PC-9 (cell line): Measurements from ENCODE around the gene TEX51. TPM values are rescaled to one million over a fixed set of nuclear protein-coding genes. Genes with fewer than 3 reads are reported as not detected.

Source experiments
- BruUV-seq: library from RNA; stranded (reverse); fragments of 400-500 nt; replicated peaks from 2 replicates; lab custom pipeline; 2021; lab: Mats Ljungman, UMichigan
- CTCF ChIA-PET: fragments of 300-600 bp; sonication (Branson Sonifier 250); formaldehyde crosslinking; loops from one replicate; lab custom pipeline; 2022; ENCODE audit warnings: antibody characterized with exemption; lab: Charles Lee
- POLR2A ChIA-PET: fragments of 300-600 bp; sonication (Branson Sonifier 250); formaldehyde crosslinking; loops from one replicate; lab custom pipeline; 2022; ENCODE audit warnings: antibody characterized with exemption; ENCODE audit not compliant: unreplicated experiment; lab: Charles Lee
- DNase-seq, 2 experiments: peaks; one replicate each; pipeline versions ENCODE4 v3.0.0 to v3.0.0-alpha.2; 2015 to 2022; ENCODE audit warnings: mixed read lengths in 1 of 2
- H2AFZ ChIP-seq: fragments of 200-600 bp; sonication (generic); 2 replicates; pipeline ENCODE4 v1.8.1; 2017; ENCODE audit warnings: antibody characterized with exemption
- H3F3A ChIP-seq: fragments of 200-600 bp; sonication (generic); 2 replicates; pipeline ENCODE4 v1.8.1; 2017; ENCODE audit warnings: antibody characterized with exemption, mild to moderate bottlenecking, low read depth; ENCODE audit not compliant: insufficient read depth
- H3K27ac ChIP-seq: fragments of 200-600 bp; sonication (generic); 2 replicates; pipeline ENCODE4 v1.6.1; 2016; ENCODE audit warnings: mixed run types
- H3K27me3 ChIP-seq: fragments of 200-600 bp; sonication (generic); 2 replicates; pipeline ENCODE4 v1.6.1; 2016; ENCODE audit warnings: low read depth, mixed run types; ENCODE audit not compliant: insufficient read depth
- H3K36me3 ChIP-seq: fragments of 200-600 bp; sonication (generic); 2 replicates; pipeline ENCODE4 v1.6.1; 2016; ENCODE audit warnings: low read depth, mixed run types
- H3K4me1 ChIP-seq: fragments of 200-600 bp; sonication (generic); replicated peaks from 2 replicates; pipeline ENCODE4 v1.6.1; 2016; ENCODE audit warnings: mixed run types; ENCODE audit not compliant: insufficient read depth
- H3K4me2 ChIP-seq: fragments of 200-600 bp; sonication (generic); 2 replicates; pipeline ENCODE4 v1.6.1; 2017; ENCODE audit warnings: mixed run types
- H3K4me3 ChIP-seq: fragments of 200-600 bp; sonication (generic); 2 replicates; pipeline ENCODE4 v1.6.1; 2016; ENCODE audit warnings: mixed run types
- H3K79me2 ChIP-seq: fragments of 200-600 bp; sonication (generic); 2 replicates; pipeline ENCODE4 v1.6.1; 2017; ENCODE audit warnings: low read depth, mixed run types
- H3K9me2 ChIP-seq: fragments of 200-600 bp; sonication (generic); 2 replicates; pipeline ENCODE4 v1.8.1; 2017; ENCODE audit warnings: mild to moderate bottlenecking; ENCODE audit not compliant: insufficient read depth
- H3K9me3 ChIP-seq: fragments of 200-600 bp; sonication (generic); 2 replicates; pipeline ENCODE4 v1.8.1; 2016; ENCODE audit warnings: low read depth; ENCODE audit not compliant: insufficient read depth
- H4K20me1 ChIP-seq: fragments of 200-600 bp; sonication (generic); 2 replicates; pipeline ENCODE4 v1.8.1; 2017; ENCODE audit not compliant: insufficient read depth
- EZH2 ChIP-seq: fragments of 200-600 bp; sonication (generic); IDR thresholded peaks from 2 replicates; pipeline ENCODE4 v1.8.0; 2017; ENCODE audit warnings: antibody characterized with exemption, low read depth
- intact Hi-C: fragments of 100-400 bp; cut with micrococcal nuclease; formaldehyde crosslinking; loops from one replicate; pipeline ENCODE4 v1.10.0; 2022; ENCODE audit not compliant: unreplicated experiment
- total RNA-seq: library from RNA; stranded (reverse); gene quantifications from 2 replicates; pipeline ENCODE4 v1.2.3, GENCODE V29; 2021
- TF ChIP-seq, protein P1 (sequence below): fragments of 200-600 bp; sonication (generic); conservative IDR thresholded peaks from 2 replicates; pipeline ENCODE4 v1.6.1; 2017; ENCODE audit warnings: mixed run types, antibody characterized with exemption, mild to moderate bottlenecking, moderate library complexity

Gene TEX51
- total RNA-seq, 1 experiment from 2014 or later, result not detected

DNA sequence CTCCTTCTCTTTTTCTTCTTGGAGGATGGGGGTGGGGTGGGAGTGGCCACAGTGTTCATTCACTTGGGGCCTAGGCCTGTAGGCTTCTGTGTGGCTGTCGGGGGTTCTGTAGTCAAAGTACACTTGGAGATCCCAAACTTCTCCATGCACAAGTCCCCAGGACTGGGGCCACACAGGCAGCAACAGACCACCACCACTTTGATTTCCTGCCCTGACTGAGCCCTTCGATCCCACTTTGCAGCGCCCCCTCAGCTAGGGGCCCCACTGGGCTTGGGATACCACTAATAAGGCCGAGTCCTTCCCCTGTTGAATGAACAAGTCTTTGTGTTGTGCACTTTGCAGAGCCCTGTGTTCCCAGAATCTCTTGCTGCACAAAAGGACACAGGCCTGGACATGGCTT lies 5.5 kb upstream of the TEX51 start:
- ChIA-PET POLR2A (no interaction called here), CTCF (no interaction called here)
- TF ChIP-seq, protein P1, sequence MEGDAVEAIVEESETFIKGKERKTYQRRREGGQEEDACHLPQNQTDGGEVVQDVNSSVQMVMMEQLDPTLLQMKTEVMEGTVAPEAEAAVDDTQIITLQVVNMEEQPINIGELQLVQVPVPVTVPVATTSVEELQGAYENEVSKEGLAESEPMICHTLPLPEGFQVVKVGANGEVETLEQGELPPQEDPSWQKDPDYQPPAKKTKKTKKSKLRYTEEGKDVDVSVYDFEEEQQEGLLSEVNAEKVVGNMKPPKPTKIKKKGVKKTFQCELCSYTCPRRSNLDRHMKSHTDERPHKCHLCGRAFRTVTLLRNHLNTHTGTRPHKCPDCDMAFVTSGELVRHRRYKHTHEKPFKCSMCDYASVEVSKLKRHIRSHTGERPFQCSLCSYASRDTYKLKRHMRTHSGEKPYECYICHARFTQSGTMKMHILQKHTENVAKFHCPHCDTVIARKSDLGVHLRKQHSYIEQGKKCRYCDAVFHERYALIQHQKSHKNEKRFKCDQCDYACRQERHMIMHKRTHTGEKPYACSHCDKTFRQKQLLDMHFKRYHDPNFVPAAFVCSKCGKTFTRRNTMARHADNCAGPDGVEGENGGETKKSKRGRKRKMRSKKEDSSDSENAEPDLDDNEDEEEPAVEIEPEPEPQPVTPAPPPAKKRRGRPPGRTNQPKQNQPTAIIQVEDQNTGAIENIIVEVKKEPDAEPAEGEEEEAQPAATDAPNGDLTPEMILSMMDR, result no peak
- no peak for TF ChIP-seq EZH2
- no peaks in the 10 kb centered on the region for H3K4me1 ChIP-seq
- intact Hi-C loops, result no loop called here
- H3F3A ChIP-seq, result no peaks in the 10 kb centered on the region
- no peaks in the 10 kb centered on the region for H3K36me3 ChIP-seq
- no peaks in the 10 kb centered on the region for H3K79me2 ChIP-seq
- H3K4me2 ChIP-seq, result no peak overlapping the region
- H4K20me1 ChIP-seq, result no peaks in the 10 kb centered on the region
- no TSS peak for BruUV-seq
- no peak overlapping the region for H2AFZ ChIP-seq
- no peaks in the 10 kb centered on the region for H3K9me3 ChIP-seq
- H3K9me2 ChIP-seq, result no peaks in the 10 kb centered on the region
- peaks cover 100% of the 10 kb centered on the region for H3K27me3 ChIP-seq
- no peak for DNase-seq
- no peak overlapping the region for H3K27ac ChIP-seq
- H3K4me3 ChIP-seq, result no peak overlapping the region

DNA sequence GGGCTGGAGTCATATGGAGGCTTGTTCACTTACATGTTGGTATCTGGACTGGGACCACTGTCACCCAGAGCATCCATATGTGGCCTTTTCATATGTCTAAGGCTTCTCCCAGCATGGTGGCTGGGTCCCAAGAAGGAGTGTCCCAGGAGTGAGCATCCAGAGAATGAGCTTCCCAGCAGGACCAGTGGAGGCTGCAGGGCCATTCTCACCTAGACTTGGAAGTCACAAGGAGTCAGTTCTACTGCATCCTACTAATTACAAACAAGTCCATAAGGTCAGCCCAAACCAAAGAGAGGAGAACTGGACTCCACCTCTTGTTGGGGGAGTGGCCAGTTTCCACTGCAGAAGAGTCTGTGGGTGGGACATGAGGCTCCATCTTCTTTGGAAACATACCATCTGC lies 5.1 kb upstream of the TEX51 start:
- H3K27ac ChIP-seq, result no peak overlapping the region
- no peaks in the 10 kb centered on the region for H3K79me2 ChIP-seq
- H3K4me3 ChIP-seq, result no peak overlapping the region
- no peak overlapping the region for H3K4me2 ChIP-seq
- no peaks in the 10 kb centered on the region for H3K9me2 ChIP-seq
- intact Hi-C loops, result no loop called here
- CTCF ChIA-PET, result no interaction called here
- H3K9me3 ChIP-seq, result no peaks in the 10 kb centered on the region
- POLR2A ChIA-PET, result no interaction called here
- H4K20me1 ChIP-seq, result no peaks in the 10 kb centered on the region
- no TSS peak for BruUV-seq
- H3F3A ChIP-seq, result no peaks in the 10 kb centered on the region
- no peaks in the 10 kb centered on the region for H3K4me1 ChIP-seq
- TF ChIP-seq, protein P1, result no peak
- no peak for TF ChIP-seq EZH2
- H2AFZ ChIP-seq, result no peak overlapping the region
- no peak for DNase-seq
- peaks cover 100% of the 10 kb centered on the region for H3K27me3 ChIP-seq
- no peaks in the 10 kb centered on the region for H3K36me3 ChIP-seq

DNA sequence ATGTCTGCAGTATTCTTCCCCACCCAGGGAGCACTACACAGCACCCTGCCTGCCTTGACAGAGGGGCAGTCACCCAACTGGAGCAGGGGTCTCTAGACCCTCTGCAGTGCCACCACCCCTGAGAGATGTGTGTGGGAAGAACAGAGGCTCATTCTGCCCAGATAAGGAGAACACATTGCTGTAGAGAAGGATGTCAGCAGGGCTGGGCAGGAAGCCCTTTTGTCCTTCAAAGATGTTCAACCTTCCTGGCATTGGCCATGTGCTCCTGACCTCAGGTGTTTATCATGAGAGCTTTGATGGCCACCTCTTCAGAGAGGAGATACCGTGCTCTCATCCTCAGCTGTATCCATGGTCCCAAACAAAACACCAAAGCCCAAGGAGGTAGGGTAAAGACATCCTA lies 4.6 kb upstream of the TEX51 start:
- Histone ChIP-seq H3K4me3 (no peak overlapping the region), H3K9me3 (no peaks in the 10 kb centered on the region), H3K27me3 (peaks cover 100% of the 10 kb centered on the region), H3K27ac (no peak overlapping the region), H4K20me1 (no peaks in the 10 kb centered on the region), H3K79me2 (no peaks in the 10 kb centered on the region), H2AFZ (no peak overlapping the region), H3K36me3 (no peaks in the 10 kb centered on the region), H3K4me1 (no peaks in the 10 kb centered on the region), H3K4me2 (no peak overlapping the region), H3K9me2 (no peaks in the 10 kb centered on the region), H3F3A (no peaks in the 10 kb centered on the region)
- ChIA-PET CTCF (no interaction called here), POLR2A (no interaction called here)
- BruUV-seq, result no TSS peak
- intact Hi-C loops, result no loop called here
- no peak for DNase-seq
- TF ChIP-seq, protein P1, result no peak
- no peak for TF ChIP-seq EZH2
